Chondrocyte (in vitro differentiated cells): ENCODE measurements around the gene BPIFB1. TPM values are rescaled to one million over a fixed set of nuclear protein-coding genes. Genes with fewer than 3 reads are reported as not detected.
A peak's percentile ranks its signal among the peaks of the same experiment; 100 is the strongest.

Experiments
- DNase-seq: peaks from one replicate; pipeline ENCODE4 v3.0.0; 2021; ENCODE audit warnings: mixed read lengths, low spot score
- H3K27ac Mint-ChIP-seq: one replicate; pipeline ENCODE4 v1.8.0; 2021; ENCODE audit warnings: mild to moderate bottlenecking, moderate library complexity, mixed read lengths; ENCODE audit not compliant: unreplicated experiment
- H3K27me3 Mint-ChIP-seq: 2 replicates; pipeline ENCODE4 v1.8.0; 2021; ENCODE audit warnings: low read depth, mixed read lengths
- H3K36me3 Mint-ChIP-seq: 2 replicates; pipeline ENCODE4 v1.8.0; 2021; ENCODE audit warnings: low read depth, mixed read lengths
- H3K4me1 Mint-ChIP-seq: 2 replicates; pipeline ENCODE4 v1.8.0; 2021; ENCODE audit warnings: low read depth, mild to moderate bottlenecking, mixed read lengths
- H3K4me3 Mint-ChIP-seq: one replicate; pipeline ENCODE4 v1.8.0; 2021; ENCODE audit warnings: mild to moderate bottlenecking, moderate library complexity, mixed read lengths; ENCODE audit not compliant: unreplicated experiment
- H3K9me3 Mint-ChIP-seq: 2 replicates; pipeline ENCODE4 v1.8.0; 2021; ENCODE audit warnings: low read depth, mixed read lengths
- CTCF ChIP-seq: fragments of 200-600 bp; sonication (generic); IDR thresholded peaks from 2 replicates; pipeline ENCODE4 v1.5.0; 2021; ENCODE audit warnings: antibody characterized with exemption, mild to moderate bottlenecking, moderate library complexity
- total RNA-seq: library from RNA; stranded (reverse); gene quantifications from 3 replicates; pipeline ENCODE4 v1.2.1, GENCODE V29; 2021

Gene BPIFB1
- total RNA-seq, 1 donor from 2014 or later = not detected

- Mint-ChIP-seq H3K27ac (no peak overlapping the region), H3K27me3 (peaks cover 79% of the 10 kb centered on the region), H3K4me3 (no peak overlapping the region), H3K9me3 (peaks cover 3% of the 10 kb centered on the region), H3K4me1 (no peaks in the 10 kb centered on the region), H3K36me3 (no peaks in the 10 kb centered on the region)
- peak; percentile 30 for DNase-seq
- no peak for TF ChIP-seq CTCF
Measured at GRCh38 chr20:33267701-33268100, 15.3 kb upstream of the BPIFB1 start.

- Mint-ChIP-seq H3K36me3 (no peaks in the 10 kb centered on the region), H3K4me1 (no peaks in the 10 kb centered on the region), H3K27me3 (peaks cover 66% of the 10 kb centered on the region), H3K9me3 (no peaks in the 10 kb centered on the region), H3K4me3 (no peak overlapping the region), H3K27ac (no peak overlapping the region)
- DNase-seq = peak; percentile 4
- no peak for TF ChIP-seq CTCF
Measured at GRCh38 chr20:33272155-33272873, 10.7 kb upstream of the BPIFB1 start.

- H3K27ac Mint-ChIP-seq = no peak overlapping the region
- no peaks in the 10 kb centered on the region for H3K9me3 Mint-ChIP-seq
- H3K4me1 Mint-ChIP-seq = no peaks in the 10 kb centered on the region
- no peak for TF ChIP-seq CTCF
- DNase-seq = peak; percentile 59
- H3K4me3 Mint-ChIP-seq = no peak overlapping the region
- H3K27me3 Mint-ChIP-seq = peaks cover 67% of the 10 kb centered on the region
- no peaks in the 10 kb centered on the region for H3K36me3 Mint-ChIP-seq
Measured at GRCh38 chr20:33273117-33273851, 9.7 kb upstream of the BPIFB1 start.

GRCh38 chr20:33275215-33275614, 7.8 kb upstream of the BPIFB1 start:
- H3K4me1 Mint-ChIP-seq = no peaks in the 10 kb centered on the region
- H3K36me3 Mint-ChIP-seq = no peaks in the 10 kb centered on the region
- no peak overlapping the region for H3K27ac Mint-ChIP-seq
- peaks cover 74% of the 10 kb centered on the region for H3K27me3 Mint-ChIP-seq
- no peak for DNase-seq
- no peaks in the 10 kb centered on the region for H3K9me3 Mint-ChIP-seq
- H3K4me3 Mint-ChIP-seq = no peak overlapping the region
- TF ChIP-seq CTCF = no peak

- H3K4me1 Mint-ChIP-seq = no peaks in the 10 kb centered on the region
Measured at GRCh38 chr20:33275871-33276270, 7.1 kb upstream of the BPIFB1 start.

More at GRCh38 chr20:33275871-33276270, 7.1 kb upstream of the BPIFB1 start:
- H3K36me3 Mint-ChIP-seq = no peaks in the 10 kb centered on the region
- TF ChIP-seq CTCF = no peak
- H3K27me3 Mint-ChIP-seq = peaks cover 73% of the 10 kb centered on the region
- H3K4me3 Mint-ChIP-seq = no peak overlapping the region
- DNase-seq = peak; percentile 27
- no peak overlapping the region for H3K27ac Mint-ChIP-seq
- no peaks in the 10 kb centered on the region for H3K9me3 Mint-ChIP-seq
